ENCODE data around the gene TSEN34. TPM values are rescaled to one million over a fixed set of nuclear protein-coding genes. Genes with fewer than 3 reads are reported as not detected.

The TSEN34 gene
- total RNA-seq, 6 donors from 2014 or later = 43.2 to 78.4 (median 49.7) TPM

- H3K4me3 ChIP-seq = no peak overlapping the region
- H3K4me1 ChIP-seq = peaks cover 16 to 30% (median 19%) of the 10 kb centered on the region in 4 donors
- H3K36me3 ChIP-seq = peaks cover 0 to 22% (median 14%) of the 10 kb centered on the region in 4 donors
- TF ChIP-seq CTCF (IDR thresholded peaks at IDR 0.05) (no peak), POLR2A (IDR thresholded peaks at IDR 0.05) (no peak)
- ATAC-seq (ENCODE audit: low FRiP score in 2 of 2) (no peak), DNase-seq (no peak)
- no peak overlapping the region for H3K27ac ChIP-seq
- H3K9me3 ChIP-seq = no peaks in the 10 kb centered on the region
- WGBS, 2 donors = 95 to 96% methylated on average over 7 of the region's 7 CpGs
- no peaks in the 10 kb centered on the region for H3K27me3 ChIP-seq
Observed at GRCh38 chr19:54196536-54196935, 5.4 kb downstream of the TSEN34 start.

- Histone ChIP-seq H3K36me3 (peaks cover 0 to 28% (median 20%) of the 10 kb centered on the region in 4 donors), H3K27me3 (no peaks in the 10 kb centered on the region), H3K9me3 (no peaks in the 10 kb centered on the region), H3K4me3 (no peak overlapping the region), H3K27ac (no peak overlapping the region), H3K4me1 (peaks cover 17 to 30% (median 19%) of the 10 kb centered on the region in 4 donors)
- 74 to 78% methylated on average over 3 of the region's 3 CpGs for WGBS, 2 donors
- TF ChIP-seq POLR2A (IDR thresholded peaks at IDR 0.05) (no peak), POLR2AphosphoS5 (IDR thresholded peaks at IDR 0.05) (no peak), EP300 (IDR thresholded peaks at IDR 0.05) (no peak), CTCF (IDR thresholded peaks at IDR 0.05) (no peak)
- no peak for DNase-seq
- no peak for ATAC-seq (ENCODE audit: low FRiP score in 2 of 2)
Observed at GRCh38 chr19:54197121-54197520, 6.0 kb downstream of the TSEN34 start.

- peaks cover 0 to 37% (median 30%) of the 10 kb centered on the region in 4 donors for H3K36me3 ChIP-seq
- DNase-seq (no peak), ATAC-seq (ENCODE audit: low FRiP score in 2 of 2) (no peak)
- H3K4me1 ChIP-seq = peaks cover 34 to 41% (median 39%) of the 10 kb centered on the region in 4 donors
- peak overlapping the region in 1 of 4 donors; percentile 95 for H3K27ac ChIP-seq
- H3K9me3 ChIP-seq = no peaks in the 10 kb centered on the region
- no peak for TF ChIP-seq POLR2AphosphoS5 (IDR thresholded peaks at IDR 0.05)
- TF ChIP-seq EP300 (IDR thresholded peaks at IDR 0.05) = no peak
- TF ChIP-seq CTCF (IDR thresholded peaks at IDR 0.05) = no peak
- no peak for TF ChIP-seq POLR2A (IDR thresholded peaks at IDR 0.05)
- H3K4me3 ChIP-seq = no peak overlapping the region
- no peaks in the 10 kb centered on the region for H3K27me3 ChIP-seq
- WGBS, 2 donors = 86 to 90% methylated on average over 16 of the region's 16 CpGs
Observed at GRCh38 chr19:54199401-54199800, 8.3 kb downstream of the TSEN34 start.

GRCh38 chr19:54201172-54201701 lies 10.1 kb downstream of the TSEN34 start:
- H3K4me3 ChIP-seq = peak overlapping the region; percentile 65 to 86 (median 72)
- peak overlapping the region; percentile 89 to 96 (median 96) for H3K27ac ChIP-seq
- ATAC-seq (ENCODE audit: low FRiP score in 2 of 2) (no peak), DNase-seq (no peak)
- H3K27me3 ChIP-seq = no peaks in the 10 kb centered on the region
- WGBS, 2 donors = 1% methylated on average over 28 of the region's 28 CpGs; no CpG with 5 or more reads in 1 of the 2 donors
- no peaks in the 10 kb centered on the region for H3K9me3 ChIP-seq
- H3K4me1 ChIP-seq = peaks cover 48 to 59% (median 56%) of the 10 kb centered on the region in 4 donors
- no peak for TF ChIP-seq CTCF (IDR thresholded peaks at IDR 0.05)
- TF ChIP-seq POLR2A (IDR thresholded peaks at IDR 0.05) = no peak
- TF ChIP-seq POLR2AphosphoS5 (IDR thresholded peaks at IDR 0.05) = no peak
- TF ChIP-seq EP300 (IDR thresholded peaks at IDR 0.05) = no peak
- peaks cover 2 to 49% (median 46%) of the 10 kb centered on the region in 4 donors for H3K36me3 ChIP-seq

GRCh38 chr19:54201980-54202379 lies 10.9 kb downstream of the TSEN34 start:
- Histone ChIP-seq H3K4me3 (peak overlapping the region; percentile 65 to 86 (median 72)), H3K9me3 (no peaks in the 10 kb centered on the region), H3K27ac (peak overlapping the region; percentile 89 to 96 (median 96)), H3K4me1 (peaks cover 54 to 66% (median 64%) of the 10 kb centered on the region in 4 donors), H3K36me3 (peaks cover 3 to 57% (median 53%) of the 10 kb centered on the region in 4 donors), H3K27me3 (no peaks in the 10 kb centered on the region)
- no peak for ATAC-seq (ENCODE audit: low FRiP score in 2 of 2)
- DNase-seq = no peak
- WGBS, 2 donors = 52 to 72% methylated on average over 13 of the region's 13 CpGs
- TF ChIP-seq CTCF (IDR thresholded peaks at IDR 0.05) = no peak
- TF ChIP-seq POLR2AphosphoS5 (IDR thresholded peaks at IDR 0.05) = no peak
- no peak for TF ChIP-seq POLR2A (IDR thresholded peaks at IDR 0.05)
- no peak for TF ChIP-seq EP300 (IDR thresholded peaks at IDR 0.05)

Measured in upper lobe of left lung (tissue), 6 donors.